Activated CD4-positive, alpha-beta T cell treated with anti-CD3 and anti-CD28 coated beads, Interleukin-2, amount 50 U/mL, for 48 hours (primary cell): ENCODE results near the gene KCNAB2.
"Not testable (repeated sequence)": the region's sequence is repeated elsewhere in the genome, so short reads cannot be mapped to it uniquely, and the experiment has no call there.

Source experiments
- DNase-seq, 2 experiments: peaks; one replicate each; pipeline ENCODE4 v3.0.0-alpha.2; 2020

Gene KCNAB2

GRCh38 chr1:6011161-6011945 lies 34.3 kb upstream of the KCNAB2 start:
- no peak for DNase-seq

- DNase-seq, result no peak
Measured at GRCh38 chr1:6011946-6012258, 33.8 kb upstream of the KCNAB2 start.

- DNase-seq, result no peak
Measured at GRCh38 chr1:6012529-6013318, 33.0 kb upstream of the KCNAB2 start.

DNA sequence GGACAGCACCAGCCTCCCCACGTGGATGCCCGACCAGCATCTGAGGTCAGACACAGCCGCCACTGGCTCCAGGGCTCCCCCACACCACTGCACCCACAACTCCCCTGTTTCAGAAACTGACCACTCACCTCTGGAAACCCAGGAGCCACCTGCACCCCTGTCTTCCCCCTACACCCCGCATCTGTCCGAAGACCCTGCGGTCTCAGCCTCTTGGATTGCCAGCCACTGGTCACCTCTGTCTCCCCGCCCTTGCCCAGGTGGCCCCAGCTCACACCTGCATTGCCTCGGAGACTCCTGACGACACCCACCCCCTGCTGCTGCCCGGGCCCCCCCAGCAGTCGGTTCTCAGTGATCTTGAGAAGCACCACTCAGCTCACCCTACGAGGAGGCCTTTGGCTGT lies 32.2 kb upstream of the KCNAB2 start:
- no peak for DNase-seq

GRCh38 chr1:6014130-6014999 lies 31.3 kb upstream of the KCNAB2 start:
- DNase-seq, result no peak

DNA sequence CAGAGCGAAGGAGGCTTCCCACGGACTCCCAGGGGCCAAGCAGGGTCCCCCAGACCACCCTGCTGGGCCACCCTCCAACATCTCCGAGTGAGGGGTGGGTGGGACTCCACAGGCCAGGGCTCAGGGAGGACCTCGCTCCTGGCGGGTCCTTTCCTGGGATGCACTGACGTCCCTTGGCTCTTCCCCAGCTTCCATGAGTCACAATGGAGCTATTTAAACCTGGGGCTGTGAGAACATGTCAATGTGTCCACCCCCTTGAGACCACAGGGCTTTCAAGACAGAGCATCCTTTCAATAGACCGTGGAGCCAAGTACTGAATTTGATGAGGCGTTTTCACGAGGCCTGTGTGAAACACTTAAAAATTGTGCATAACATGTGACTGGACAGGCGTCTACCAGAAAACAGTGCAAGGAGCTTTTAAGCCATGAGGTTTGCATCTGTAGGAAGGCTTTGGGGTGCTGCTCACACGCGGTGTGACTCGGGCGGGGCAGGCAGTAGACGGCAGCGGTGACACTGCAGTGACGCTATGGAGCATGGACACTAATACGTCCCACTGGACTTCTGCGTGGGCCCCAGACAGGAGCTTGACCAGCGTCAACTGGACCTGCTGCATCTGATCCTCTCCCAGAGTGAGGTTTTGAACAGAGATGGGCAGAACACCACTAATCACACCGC lies 29.4 kb upstream of the KCNAB2 start:
- no peak for DNase-seq

DNA sequence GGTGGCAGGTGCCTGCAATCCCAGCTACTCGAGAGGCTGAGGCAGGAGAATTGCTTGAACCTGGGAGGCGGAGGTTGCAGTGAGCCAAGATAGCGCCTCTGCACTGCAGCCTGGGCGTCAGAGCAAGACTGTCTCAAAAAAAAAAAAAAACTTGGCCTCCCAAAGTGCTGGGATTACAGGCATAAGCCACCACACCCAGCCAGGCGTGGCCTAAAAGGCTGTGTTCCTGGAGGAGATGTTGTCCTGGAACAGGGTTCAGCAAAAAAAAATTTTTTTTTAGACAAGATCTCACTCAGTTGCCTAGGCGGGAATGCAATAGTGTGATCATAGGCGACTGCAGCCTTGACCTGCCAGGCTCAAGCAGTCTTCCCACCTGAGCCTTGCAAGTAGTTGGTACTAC lies 28.0 kb upstream of the KCNAB2 start:
- not testable (repeated sequence) for DNase-seq

GRCh38 chr1:6019166-6019845 lies 26.4 kb upstream of the KCNAB2 start:
- DNase-seq, result no peak

DNA sequence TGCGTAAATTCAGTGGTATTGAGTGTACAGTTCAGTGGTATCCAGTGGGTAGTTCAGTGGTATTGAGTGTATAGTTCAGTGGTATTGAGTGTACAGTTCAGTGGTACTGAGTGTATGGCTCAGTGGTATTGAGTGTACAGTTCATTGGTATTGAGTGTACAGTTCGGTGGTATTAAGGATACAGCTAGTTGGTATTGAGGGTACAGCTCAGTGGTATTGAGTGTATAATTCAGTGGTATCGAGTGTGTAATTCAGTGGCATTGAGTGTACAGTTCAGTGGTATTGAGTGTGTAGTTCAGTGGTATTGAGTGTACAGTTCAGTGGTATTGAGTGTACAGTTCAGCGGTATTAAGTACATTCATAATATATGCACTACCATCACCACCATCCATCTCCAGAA lies 23.5 kb upstream of the KCNAB2 start:
- no peak for DNase-seq

DNA sequence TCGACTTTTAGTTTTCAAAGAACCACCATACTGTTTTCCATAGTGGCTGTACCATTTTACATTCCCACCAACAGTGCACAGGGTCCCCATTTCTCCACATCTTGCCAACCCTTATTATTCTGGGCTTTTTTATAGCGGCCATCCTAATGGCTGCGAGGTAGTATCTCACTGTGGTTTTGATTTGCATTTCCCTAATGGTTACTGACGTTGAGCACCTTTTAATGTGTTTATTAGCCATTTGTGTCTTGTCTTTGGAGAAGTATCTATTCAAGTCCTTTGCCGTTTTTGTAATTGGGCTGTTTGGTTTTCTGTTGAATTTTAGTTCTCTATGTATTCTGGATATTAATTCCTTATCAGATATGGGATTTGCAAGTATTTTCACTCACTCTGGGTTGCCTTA lies 22.3 kb upstream of the KCNAB2 start:
- DNase-seq, result no peak

DNA sequence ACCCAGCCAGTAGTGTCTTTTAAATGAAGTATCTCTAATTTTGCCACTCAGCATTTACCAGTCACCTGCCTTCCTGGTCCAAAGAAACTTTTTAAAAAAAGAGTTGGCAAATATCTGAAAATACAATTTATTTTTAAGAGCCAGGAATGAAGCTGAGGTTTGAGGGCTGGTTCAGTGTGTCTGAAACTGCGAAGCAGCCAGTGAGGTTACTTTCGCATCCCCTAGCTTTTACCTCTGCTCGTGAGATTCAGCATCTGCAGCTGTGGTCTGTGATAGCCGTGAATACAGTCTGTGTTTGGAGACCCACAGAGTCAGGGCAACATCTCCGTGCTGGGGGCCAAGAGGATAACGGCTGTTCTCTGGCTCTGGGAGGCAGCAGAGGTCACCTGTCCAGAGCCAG lies 21.3 kb upstream of the KCNAB2 start:
- DNase-seq, result no peak

DNA sequence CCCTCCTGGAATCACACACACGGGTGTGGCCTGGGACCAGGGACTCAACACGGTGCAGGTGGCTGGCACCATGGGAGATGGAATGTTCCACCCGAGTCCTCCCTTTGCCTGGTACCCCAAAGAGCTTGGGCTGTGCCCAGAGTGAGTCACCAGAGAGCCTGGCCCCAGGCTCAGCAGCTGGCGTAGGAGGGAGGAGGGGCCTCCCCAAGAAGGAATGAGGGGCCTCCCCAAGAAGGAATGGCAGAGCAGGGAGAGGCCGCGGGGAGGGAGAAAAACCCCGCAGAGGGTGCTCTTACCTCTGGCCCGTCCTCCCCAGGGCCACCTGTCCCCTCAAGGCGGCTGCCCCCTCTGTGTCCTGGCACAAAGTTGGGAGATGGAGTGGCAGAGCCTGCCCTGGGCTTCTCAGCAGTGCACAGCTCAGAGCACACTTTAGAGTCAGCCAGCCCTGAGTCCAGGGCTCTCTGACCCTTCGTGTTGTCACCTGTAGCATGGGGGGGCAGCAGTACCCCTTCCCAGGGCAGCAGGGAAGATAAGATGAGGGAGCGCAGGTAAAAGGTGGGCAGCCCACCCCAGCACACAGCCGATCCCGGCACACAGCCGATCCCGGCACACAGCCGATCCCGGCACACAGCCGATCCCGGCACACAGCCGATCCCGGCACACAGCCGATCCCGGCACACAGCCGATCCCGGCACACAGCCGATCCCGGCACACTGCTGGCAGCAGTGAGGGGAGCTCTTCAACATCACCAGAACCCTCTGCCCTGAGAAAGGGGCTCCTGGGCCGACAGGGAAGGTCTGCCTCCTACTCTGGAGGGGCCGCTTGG lies 20.2 kb upstream of the KCNAB2 start:
- DNase-seq, result peak; percentile 26 to 45

GRCh38 chr1:6026095-6026809 lies 19.4 kb upstream of the KCNAB2 start:
- peak; percentile 97 for DNase-seq

DNA sequence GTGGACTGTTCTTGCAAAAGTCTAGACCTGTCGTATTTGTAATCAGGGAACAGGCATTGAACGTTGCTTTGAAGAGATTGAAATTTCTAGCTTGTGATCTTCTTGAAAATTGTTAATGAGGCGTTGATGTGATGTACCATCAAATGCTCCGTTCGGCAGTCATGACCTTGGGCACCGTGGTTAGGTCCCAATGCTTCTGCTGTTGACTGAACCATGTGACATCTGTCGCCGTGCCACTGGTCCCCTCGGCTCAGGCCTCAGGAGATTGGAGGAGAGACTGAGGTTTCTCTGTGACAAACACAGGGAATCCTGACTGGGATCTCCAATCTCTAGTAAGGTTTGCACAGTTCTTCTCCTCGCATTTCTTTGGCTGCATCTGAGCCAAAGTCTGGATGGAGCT lies 18.1 kb upstream of the KCNAB2 start:
- DNase-seq, result peak; percentile 39 to 53

GRCh38 chr1:6028042-6028850 lies 17.4 kb upstream of the KCNAB2 start:
- DNase-seq, result peak; percentile 57 to 69

- DNase-seq, result no peak
Measured at GRCh38 chr1:6029351-6029750, 16.3 kb upstream of the KCNAB2 start.

DNA sequence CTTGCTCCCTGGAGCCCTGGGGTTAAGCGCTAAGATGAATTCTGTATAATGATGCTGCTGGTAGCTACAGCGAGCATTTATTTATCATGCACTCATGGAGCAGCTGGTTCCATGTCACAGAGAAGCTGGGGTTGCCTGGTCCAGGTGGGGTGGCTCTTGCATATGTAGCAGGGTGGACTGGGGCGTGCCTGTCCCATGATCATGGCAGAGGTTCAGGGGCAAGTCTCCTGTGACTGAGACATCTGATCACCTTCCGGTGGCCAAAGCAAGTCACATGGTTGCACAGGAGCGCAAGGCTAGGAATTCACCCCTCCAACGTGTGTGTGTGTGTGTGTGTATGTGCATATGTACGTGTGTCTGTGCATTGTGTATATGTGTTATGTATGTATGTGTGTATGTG lies 15.6 kb upstream of the KCNAB2 start:
- no peak for DNase-seq

DNA sequence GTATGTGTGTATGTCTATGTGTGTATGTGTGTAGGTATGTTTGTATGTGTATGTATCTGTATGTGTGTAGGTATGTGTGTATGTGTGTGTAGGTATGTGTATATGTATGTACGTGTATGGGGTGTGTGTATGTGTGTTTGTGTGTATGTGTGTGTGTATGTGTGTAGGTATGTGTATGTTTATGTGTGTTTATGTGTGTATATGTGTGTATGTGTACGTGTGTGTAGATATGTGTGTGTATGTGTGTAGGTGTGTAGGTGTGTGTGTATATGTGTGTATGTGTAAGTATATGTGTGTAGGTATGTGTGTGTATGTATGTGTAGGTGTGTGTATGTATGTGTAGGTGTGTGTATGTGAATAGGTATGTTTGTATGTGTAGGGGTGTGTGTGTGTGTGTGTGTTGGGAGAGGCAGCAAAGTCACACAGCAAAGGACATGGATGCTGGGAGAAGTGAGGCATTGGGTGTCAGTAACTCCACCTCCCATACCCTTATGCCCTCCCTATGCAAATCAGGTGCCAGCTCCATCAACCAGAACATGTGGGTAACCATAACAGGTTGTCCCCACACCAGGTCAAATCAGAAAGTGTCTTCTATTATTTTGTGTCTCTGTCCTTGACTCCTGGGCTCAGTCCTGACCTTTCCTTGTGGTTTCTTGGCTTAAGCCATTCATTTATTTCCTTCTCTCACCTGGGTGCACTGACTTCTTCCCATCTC lies 15.0 kb upstream of the KCNAB2 start:
- no peak for DNase-seq

DNA sequence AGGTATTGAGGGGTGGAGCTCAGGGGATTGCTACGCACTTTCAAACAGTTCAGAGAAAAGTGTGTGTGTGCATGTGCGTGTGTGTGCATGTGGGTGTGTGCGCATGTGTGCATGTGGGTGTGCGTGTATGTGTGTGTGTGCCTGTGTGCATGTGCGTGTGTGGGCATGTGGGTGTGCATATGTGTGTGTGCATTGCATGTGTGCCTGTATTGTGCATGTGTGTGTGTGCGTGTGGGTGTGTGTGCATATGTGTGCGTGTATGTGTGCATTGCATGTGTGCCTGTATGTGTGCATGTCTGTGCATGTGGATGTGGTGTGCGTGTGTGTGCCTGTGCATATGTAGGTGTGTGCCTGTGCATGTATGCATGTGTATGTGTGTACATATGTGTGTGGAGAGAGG lies 12.6 kb upstream of the KCNAB2 start:
- no peak for DNase-seq
